OCI-LY1 (cell line): ENCODE measurements around the gene DEFB123.

Experiments
- CTCF ChIP-seq: fragments of 200-600 bp; sonication (generic), shearing (Covaris generic); IDR thresholded peaks from 2 replicates; pipeline ENCODE4 v1.5.1; 2017; ENCODE audit warnings: mild to moderate bottlenecking, antibody characterized with exemption, low read length, moderate library complexity, mixed read lengths
- EZH2 ChIP-seq: fragments of 200-600 bp; sonication (generic), shearing (Covaris generic); IDR thresholded peaks from 2 replicates; pipeline ENCODE4 v1.8.0; 2017; ENCODE audit warnings: borderline replicate concordance, mixed run types, mild to moderate bottlenecking, antibody characterized with exemption, low read length, moderate library complexity, mixed read lengths

GRCh38 chr20:31476294-31476585, 35.8 kb downstream of the DEFB123 start:
- TF ChIP-seq CTCF: no peak
- TF ChIP-seq EZH2: no peak
